ENCODE measurements around the gene FEZ2. TPM values are rescaled to one million over a fixed set of nuclear protein-coding genes. Genes with fewer than 3 reads are reported as not detected.

The FEZ2 gene
- total and polyA plus RNA-seq, 7 experiments from 2014 or later, result 1.7 to 21.9 (median 11.8) TPM

- Histone ChIP-seq H3K9me3 (ENCODE audit: control insufficient read depth in 2 of 3, low read length in 3 of 3) (no peaks in the 10 kb centered on the region), H3K27ac (ENCODE audit: low read depth, low read length) (no peak overlapping the region), H3K27me3 (ENCODE audit: control insufficient read depth in 2 of 2, insufficient read depth in 2 of 2, low read length in 2 of 2) (no peaks in the 10 kb centered on the region), H3K4me1 (ENCODE audit: control insufficient read depth in 2 of 2, insufficient read depth in 2 of 2, low read length in 2 of 2) (no peaks in the 10 kb centered on the region), H3K36me3 (ENCODE audit: control insufficient read depth in 2 of 3, insufficient read depth in 3 of 3, low read length in 3 of 3) (peaks cover 3 to 20% (median 7%) of the 10 kb centered on the region in 3 experiments), H3K4me3 (ENCODE audit: low read length) (no peak overlapping the region)
- Mint-ChIP-seq H3K36me3 (peaks cover 9 to 47% (median 34%) of the 10 kb centered on the region in 5 donors), H3K27ac (no peak overlapping the region), H3K9me3 (no peaks in the 10 kb centered on the region), H3K4me1 (peaks cover 13 to 32% (median 24%) of the 10 kb centered on the region in 7 donors), H3K27me3 (no peaks in the 10 kb centered on the region), H3K4me3 (no peak overlapping the region)
- CTCF ChIA-PET, result no interaction called here
- intact Hi-C loops (cut with micrococcal nuclease), result no loop called here
- no peak for DNase-seq
- POLR2A ChIA-PET, result no interaction called here
- no peak for ATAC-seq
These were observed 8.7 kb downstream of the FEZ2 start for GRCh38 chr2:36589230-36589630.

DNA sequence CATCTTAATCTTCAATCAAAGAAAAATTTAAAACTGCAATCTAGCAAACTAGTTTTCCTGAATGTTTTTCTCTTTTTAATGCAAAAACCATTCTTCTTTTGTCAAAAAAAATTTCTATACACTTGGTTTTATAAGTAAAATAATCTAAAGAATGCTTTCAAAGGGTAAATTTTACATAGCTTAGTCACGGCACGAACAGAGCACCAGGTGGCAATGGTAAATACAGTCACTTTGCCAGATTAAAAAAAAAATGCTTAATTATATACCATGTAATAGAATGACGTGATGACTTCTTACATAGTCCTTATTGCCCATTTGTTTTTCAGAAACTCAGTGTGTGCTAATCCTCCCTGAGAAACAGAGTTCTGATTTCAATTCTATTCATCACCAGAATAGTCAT is 10.4 kb downstream of the FEZ2 start:
- Mint-ChIP-seq H3K4me3 (no peak overlapping the region), H3K4me1 (peaks cover 8 to 27% (median 15%) of the 10 kb centered on the region in 7 donors), H3K36me3 (peaks cover 15 to 55% (median 51%) of the 10 kb centered on the region in 5 donors), H3K27me3 (no peaks in the 10 kb centered on the region), H3K27ac (no peak overlapping the region), H3K9me3 (no peaks in the 10 kb centered on the region)
- ATAC-seq (no peak), DNase-seq (no peak)
- Histone ChIP-seq H3K27ac (ENCODE audit: low read depth, low read length) (no peak overlapping the region), H3K4me3 (ENCODE audit: low read length) (no peak overlapping the region), H3K36me3 (ENCODE audit: control insufficient read depth in 2 of 3, insufficient read depth in 3 of 3, low read length in 3 of 3) (peaks cover 3 to 31% (median 7%) of the 10 kb centered on the region in 3 experiments), H3K9me3 (ENCODE audit: control insufficient read depth in 2 of 3, low read length in 3 of 3) (no peaks in the 10 kb centered on the region), H3K4me1 (ENCODE audit: control insufficient read depth in 2 of 2, insufficient read depth in 2 of 2, low read length in 2 of 2) (no peaks in the 10 kb centered on the region), H3K27me3 (ENCODE audit: control insufficient read depth in 2 of 2, insufficient read depth in 2 of 2, low read length in 2 of 2) (no peaks in the 10 kb centered on the region)
- POLR2A ChIA-PET, result no interaction called here
- CTCF ChIA-PET, result no interaction called here
- intact Hi-C loops (cut with micrococcal nuclease), result no loop called here

DNA sequence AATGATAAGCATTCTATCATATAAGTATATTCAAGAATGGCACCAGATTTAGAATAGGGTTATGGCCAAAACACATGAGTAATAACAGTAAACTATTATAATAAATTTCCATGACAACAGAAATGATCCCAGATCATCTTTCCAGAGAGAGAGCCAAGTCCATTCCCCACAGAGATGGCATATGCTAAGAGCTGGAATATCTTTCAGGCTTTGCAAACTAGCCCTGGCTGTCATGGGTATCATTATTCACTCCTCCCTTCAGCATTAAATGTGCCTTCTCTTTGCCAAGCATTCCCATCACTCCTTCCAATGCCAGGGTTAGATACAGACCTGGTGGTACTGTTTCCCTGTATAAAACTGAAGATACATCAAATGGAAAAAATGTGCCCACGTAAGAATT is 10.9 kb downstream of the FEZ2 start:
- ATAC-seq, result no peak
- CTCF ChIA-PET, result no interaction called here

GRCh38 chr2:36586672-36587071 is 11.3 kb downstream of the FEZ2 start:
- CTCF ChIA-PET, result no interaction called here
- H3K36me3 Mint-ChIP-seq, result peaks cover 15 to 62% (median 60%) of the 10 kb centered on the region in 5 donors

More for the DNA sequence above, 10.9 kb downstream of the FEZ2 start:
- Histone ChIP-seq H3K4me1 (ENCODE audit: control insufficient read depth in 2 of 2, insufficient read depth in 2 of 2, low read length in 2 of 2) (no peaks in the 10 kb centered on the region), H3K36me3 (ENCODE audit: control insufficient read depth in 2 of 3, insufficient read depth in 3 of 3, low read length in 3 of 3) (peaks cover 3 to 34% (median 7%) of the 10 kb centered on the region in 3 experiments), H3K4me3 (ENCODE audit: low read length) (no peak overlapping the region), H3K27me3 (ENCODE audit: control insufficient read depth in 2 of 2, insufficient read depth in 2 of 2, low read length in 2 of 2) (no peaks in the 10 kb centered on the region), H3K27ac (ENCODE audit: low read depth, low read length) (no peak overlapping the region), H3K9me3 (ENCODE audit: control insufficient read depth in 2 of 3, low read length in 3 of 3) (no peaks in the 10 kb centered on the region)
- intact Hi-C loops (cut with micrococcal nuclease), result no loop called here
- peaks cover 15 to 59% (median 55%) of the 10 kb centered on the region in 5 donors for H3K36me3 Mint-ChIP-seq
- POLR2A ChIA-PET, result no interaction called here
- no peak overlapping the region for H3K27ac Mint-ChIP-seq
- no peaks in the 10 kb centered on the region for H3K27me3 Mint-ChIP-seq
- H3K4me3 Mint-ChIP-seq, result no peak overlapping the region
- no peaks in the 10 kb centered on the region for H3K9me3 Mint-ChIP-seq
- H3K4me1 Mint-ChIP-seq, result peaks cover 8 to 25% (median 15%) of the 10 kb centered on the region in 7 donors
- no peak for DNase-seq

DNA sequence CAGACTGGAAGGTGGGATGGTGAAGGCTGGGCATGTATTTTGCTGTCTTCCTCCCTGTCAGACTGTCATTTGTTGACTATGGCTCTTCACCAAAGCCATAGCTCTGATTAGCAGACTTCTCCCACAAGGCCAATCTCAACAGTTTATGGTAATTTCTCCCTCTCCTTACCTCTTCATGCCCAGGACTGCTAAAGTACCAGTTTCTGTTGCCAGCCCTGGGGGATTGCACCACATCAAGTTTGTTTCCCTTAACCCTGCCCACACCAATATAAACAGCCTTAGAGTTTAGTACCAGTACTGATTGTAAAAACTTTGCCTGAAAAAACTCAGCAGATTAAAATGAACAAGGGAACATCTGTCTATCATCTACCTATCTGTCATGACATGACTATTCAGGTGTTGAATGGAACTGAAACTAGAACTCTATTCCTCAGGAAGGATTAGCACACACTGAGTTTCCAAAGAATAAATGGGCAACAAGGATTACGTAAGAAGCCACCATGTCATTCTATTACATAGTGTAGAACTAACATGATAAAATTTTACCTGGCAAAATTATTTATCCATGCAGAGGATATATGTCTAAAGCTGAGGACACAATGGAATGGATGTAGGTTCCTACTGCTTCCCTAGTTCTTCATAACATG is 13.7 kb downstream of the FEZ2 start:
- Mint-ChIP-seq H3K36me3 (peaks cover 28 to 75% (median 63%) of the 10 kb centered on the region in 5 donors), H3K4me3 (no peak overlapping the region), H3K27me3 (no peaks in the 10 kb centered on the region), H3K4me1 (peaks cover 0 to 10% (median 2%) of the 10 kb centered on the region in 7 donors), H3K27ac (peak overlapping the region in 1 of 9 donors; percentile 27), H3K9me3 (no peaks in the 10 kb centered on the region)
- POLR2A ChIA-PET, result no interaction called here
- peaks cover 0 to 52% (median 6%) of the 10 kb centered on the region in 3 experiments for H3K36me3 ChIP-seq (ENCODE audit: control insufficient read depth in 2 of 3, insufficient read depth in 3 of 3, low read length in 3 of 3)
- intact Hi-C loops (cut with micrococcal nuclease), result no loop called here
- CTCF ChIA-PET, result no interaction called here
- H3K4me1 ChIP-seq (ENCODE audit: control insufficient read depth in 2 of 2, insufficient read depth in 2 of 2, low read length in 2 of 2), result no peaks in the 10 kb centered on the region
- no peaks in the 10 kb centered on the region for H3K9me3 ChIP-seq (ENCODE audit: control insufficient read depth in 2 of 3, low read length in 3 of 3)
- no peak overlapping the region for H3K27ac ChIP-seq (ENCODE audit: low read depth, low read length)
- DNase-seq (no peak), ATAC-seq (no peak)
- H3K4me3 ChIP-seq (ENCODE audit: low read length), result no peak overlapping the region
- no peaks in the 10 kb centered on the region for H3K27me3 ChIP-seq (ENCODE audit: control insufficient read depth in 2 of 2, insufficient read depth in 2 of 2, low read length in 2 of 2)

More at GRCh38 chr2:36586672-36587071, 11.3 kb downstream of the FEZ2 start:
- Mint-ChIP-seq H3K27me3 (no peaks in the 10 kb centered on the region), H3K27ac (no peak overlapping the region), H3K9me3 (no peaks in the 10 kb centered on the region), H3K4me1 (peaks cover 5 to 21% (median 13%) of the 10 kb centered on the region in 7 donors), H3K4me3 (no peak overlapping the region)
- no peak overlapping the region for H3K4me3 ChIP-seq (ENCODE audit: low read length)
- H3K4me1 ChIP-seq (ENCODE audit: control insufficient read depth in 2 of 2, insufficient read depth in 2 of 2, low read length in 2 of 2), result no peaks in the 10 kb centered on the region
- peaks cover 3 to 37% (median 7%) of the 10 kb centered on the region in 3 experiments for H3K36me3 ChIP-seq (ENCODE audit: control insufficient read depth in 2 of 3, insufficient read depth in 3 of 3, low read length in 3 of 3)
- ATAC-seq, result no peak
- POLR2A ChIA-PET, result no interaction called here
- no peak overlapping the region for H3K27ac ChIP-seq (ENCODE audit: low read depth, low read length)
- no peak for DNase-seq
- H3K9me3 ChIP-seq (ENCODE audit: control insufficient read depth in 2 of 3, low read length in 3 of 3), result no peaks in the 10 kb centered on the region
- no peaks in the 10 kb centered on the region for H3K27me3 ChIP-seq (ENCODE audit: control insufficient read depth in 2 of 2, insufficient read depth in 2 of 2, low read length in 2 of 2)
- intact Hi-C loops (cut with micrococcal nuclease), result no loop called here

GRCh38 chr2:36582951-36583350 is 15.0 kb downstream of the FEZ2 start:
- no peaks in the 10 kb centered on the region for H3K27me3 Mint-ChIP-seq
- no peak overlapping the region for H3K27ac ChIP-seq (ENCODE audit: low read depth, low read length)
- ATAC-seq (no peak), DNase-seq (no peak)
- H3K4me1 ChIP-seq (ENCODE audit: control insufficient read depth in 2 of 2, insufficient read depth in 2 of 2, low read length in 2 of 2), result no peaks in the 10 kb centered on the region
- H3K36me3 Mint-ChIP-seq, result peaks cover 40 to 83% (median 71%) of the 10 kb centered on the region in 5 donors
- no peak overlapping the region for H3K27ac Mint-ChIP-seq
- H3K4me3 ChIP-seq (ENCODE audit: low read length), result no peak overlapping the region
- H3K27me3 ChIP-seq (ENCODE audit: control insufficient read depth in 2 of 2, insufficient read depth in 2 of 2, low read length in 2 of 2), result no peaks in the 10 kb centered on the region
- H3K4me1 Mint-ChIP-seq, result peaks cover 1 to 17% (median 10%) of the 10 kb centered on the region in 7 donors
- no peak overlapping the region for H3K4me3 Mint-ChIP-seq
- CTCF ChIA-PET, result no interaction called here
- intact Hi-C loops (cut with micrococcal nuclease), result no loop called here
- POLR2A ChIA-PET, result no interaction called here
- no peaks in the 10 kb centered on the region for H3K9me3 ChIP-seq (ENCODE audit: control insufficient read depth in 2 of 3, low read length in 3 of 3)
- no peaks in the 10 kb centered on the region for H3K9me3 Mint-ChIP-seq
- H3K36me3 ChIP-seq (ENCODE audit: control insufficient read depth in 2 of 3, insufficient read depth in 3 of 3, low read length in 3 of 3), result peaks cover 0 to 56% (median 3%) of the 10 kb centered on the region in 3 experiments

- Histone ChIP-seq H3K27ac (ENCODE audit: low read depth, low read length) (no peak overlapping the region), H3K27me3 (ENCODE audit: control insufficient read depth in 2 of 2, insufficient read depth in 2 of 2, low read length in 2 of 2) (no peaks in the 10 kb centered on the region), H3K4me3 (ENCODE audit: low read length) (no peak overlapping the region), H3K36me3 (ENCODE audit: control insufficient read depth in 2 of 3, insufficient read depth in 3 of 3, low read length in 3 of 3) (peaks cover 0 to 59% (median 3%) of the 10 kb centered on the region in 3 experiments), H3K4me1 (ENCODE audit: control insufficient read depth in 2 of 2, insufficient read depth in 2 of 2, low read length in 2 of 2) (no peaks in the 10 kb centered on the region), H3K9me3 (ENCODE audit: control insufficient read depth in 2 of 3, low read length in 3 of 3) (no peaks in the 10 kb centered on the region)
- H3K36me3 Mint-ChIP-seq, result peaks cover 44 to 87% (median 75%) of the 10 kb centered on the region in 5 donors
- ChIA-PET POLR2A (no interaction called here), CTCF (no interaction called here)
- no peaks in the 10 kb centered on the region for H3K27me3 Mint-ChIP-seq
- DNase-seq (no peak), ATAC-seq (no peak)
- H3K27ac Mint-ChIP-seq, result no peak overlapping the region
- intact Hi-C loops (cut with micrococcal nuclease), result no loop called here
- peaks cover 1 to 18% (median 10%) of the 10 kb centered on the region in 7 donors for H3K4me1 Mint-ChIP-seq
- no peak overlapping the region for H3K4me3 Mint-ChIP-seq
- no peaks in the 10 kb centered on the region for H3K9me3 Mint-ChIP-seq
These were observed 15.4 kb downstream of the FEZ2 start for GRCh38 chr2:36582538-36582937.

Measured in naive thymus-derived CD4-positive, alpha-beta T cell (primary cell).